22Rv1 (cell line): Measurements from ENCODE around the gene KRT77.

Experiments
- CTCF ChIP-seq: fragments of 450-650 bp; IDR thresholded peaks from 2 replicates; pipeline ENCODE4 v1.5.1; 2017; ENCODE audit warnings: mild to moderate bottlenecking
- ZFX ChIP-seq: fragments of 450-650 bp; IDR thresholded peaks from 2 replicates; pipeline ENCODE4 v1.6.1; 2017; ENCODE audit warnings: antibody characterized with exemption, borderline replicate concordance

DNA sequence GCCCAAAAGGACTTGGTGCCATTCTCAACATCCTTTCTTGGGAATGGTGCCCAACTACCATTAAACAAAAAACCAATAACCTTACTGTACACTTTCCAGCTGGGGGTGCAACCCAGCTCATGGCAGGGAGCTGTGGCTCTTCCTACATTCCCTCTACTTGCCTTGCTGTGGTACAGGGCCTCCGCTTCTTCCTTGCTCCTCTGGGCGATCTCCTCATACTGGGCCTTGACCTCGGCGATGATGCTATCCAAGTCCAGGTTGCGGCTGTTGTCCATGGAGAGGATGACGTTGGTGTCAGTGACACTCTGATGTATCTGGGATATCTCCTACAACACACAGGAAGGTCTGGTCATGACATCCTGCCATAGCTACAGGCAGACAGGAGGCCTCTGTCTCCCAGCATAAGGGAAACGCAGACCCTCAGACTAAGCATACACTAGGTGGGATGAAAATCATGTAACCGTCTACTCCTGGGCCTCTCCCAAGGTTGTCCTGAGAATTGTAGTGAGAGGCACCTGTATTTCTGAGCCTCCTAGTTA is 55.2 kb downstream of the KRT77 start:
- TF ChIP-seq CTCF (no peak), ZFX (no peak)
